Measurements from ENCODE around the gene INMT.
A peak's percentile ranks its signal among the peaks of the same experiment; 100 is the strongest.

INMT gene

DNA sequence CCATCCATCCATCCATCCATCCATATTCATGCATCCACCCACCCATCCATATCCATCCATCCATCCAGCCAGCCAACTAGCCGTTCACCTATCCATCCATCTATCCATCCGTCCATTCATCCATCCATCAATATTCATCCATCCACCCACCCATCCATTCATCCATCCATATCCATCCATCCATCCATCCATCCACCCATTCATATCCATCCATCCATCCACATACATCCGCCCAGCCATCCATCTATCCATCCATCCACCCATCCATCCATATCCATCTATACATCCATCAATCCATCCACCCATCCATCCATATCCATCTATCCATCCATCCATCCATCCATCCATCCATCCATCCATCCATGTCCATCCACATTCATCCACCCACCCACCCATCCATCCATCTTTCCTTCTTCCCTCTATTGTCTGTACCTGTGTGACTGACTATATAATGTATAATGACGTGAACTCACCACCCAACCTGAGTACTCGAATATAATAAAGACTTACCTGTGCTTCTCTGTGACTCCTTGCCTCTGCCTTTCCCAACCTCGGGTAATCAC lies 2.5 kb downstream of the INMT start:
- no peak for DNase-seq

DNA sequence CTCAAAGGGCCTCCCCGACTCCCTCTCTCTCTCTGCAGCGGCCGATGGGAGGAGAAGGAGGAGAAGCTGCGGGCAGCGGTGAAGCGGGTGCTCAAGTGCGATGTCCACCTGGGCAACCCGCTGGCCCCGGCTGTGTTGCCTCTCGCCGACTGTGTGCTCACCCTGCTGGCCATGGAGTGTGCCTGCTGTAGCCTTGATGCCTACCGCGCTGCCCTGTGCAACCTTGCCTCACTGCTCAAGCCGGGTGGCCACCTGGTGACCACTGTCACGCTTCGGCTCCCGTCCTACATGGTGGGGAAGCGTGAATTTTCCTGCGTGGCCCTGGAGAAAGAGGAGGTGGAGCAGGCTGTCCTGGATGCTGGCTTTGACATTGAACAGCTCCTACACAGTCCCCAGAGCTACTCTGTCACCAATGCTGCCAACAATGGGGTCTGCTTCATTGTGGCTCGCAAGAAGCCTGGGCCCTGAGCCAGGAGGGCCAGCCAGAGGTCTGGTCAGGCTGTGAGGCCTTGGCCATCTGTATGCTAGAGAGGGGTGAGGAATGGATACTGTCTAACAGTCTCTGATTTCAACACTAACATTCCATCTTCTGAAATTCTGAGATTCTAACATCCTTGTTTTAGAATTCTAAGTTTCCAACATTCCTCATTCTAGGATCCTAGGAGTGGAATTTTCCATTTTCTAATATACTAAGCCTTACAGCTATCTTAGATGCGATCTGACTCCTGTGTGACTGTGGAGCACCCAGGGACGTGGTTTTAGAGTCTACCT lies 3.6 kb downstream of the INMT start:
- DNase-seq: peak; percentile 28

DNA sequence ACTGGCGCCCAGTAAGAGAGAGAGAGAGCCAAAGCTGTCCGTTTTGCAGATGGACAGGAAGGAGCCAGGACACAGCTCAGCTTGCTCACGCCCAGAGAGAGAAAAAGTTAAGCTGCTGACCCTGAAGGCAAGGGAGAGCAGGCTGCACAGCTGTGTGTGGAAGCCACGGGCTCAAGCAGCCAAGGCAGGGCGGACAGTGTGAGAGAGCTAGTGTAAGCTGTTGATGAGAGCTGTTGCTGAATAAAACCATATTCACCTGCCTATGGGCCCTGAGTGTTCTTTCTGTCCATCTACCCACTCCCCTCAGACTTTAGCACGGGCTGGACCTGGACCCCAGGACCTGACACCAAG lies 5.4 kb downstream of the INMT start:
- DNase-seq: no peak

DNA sequence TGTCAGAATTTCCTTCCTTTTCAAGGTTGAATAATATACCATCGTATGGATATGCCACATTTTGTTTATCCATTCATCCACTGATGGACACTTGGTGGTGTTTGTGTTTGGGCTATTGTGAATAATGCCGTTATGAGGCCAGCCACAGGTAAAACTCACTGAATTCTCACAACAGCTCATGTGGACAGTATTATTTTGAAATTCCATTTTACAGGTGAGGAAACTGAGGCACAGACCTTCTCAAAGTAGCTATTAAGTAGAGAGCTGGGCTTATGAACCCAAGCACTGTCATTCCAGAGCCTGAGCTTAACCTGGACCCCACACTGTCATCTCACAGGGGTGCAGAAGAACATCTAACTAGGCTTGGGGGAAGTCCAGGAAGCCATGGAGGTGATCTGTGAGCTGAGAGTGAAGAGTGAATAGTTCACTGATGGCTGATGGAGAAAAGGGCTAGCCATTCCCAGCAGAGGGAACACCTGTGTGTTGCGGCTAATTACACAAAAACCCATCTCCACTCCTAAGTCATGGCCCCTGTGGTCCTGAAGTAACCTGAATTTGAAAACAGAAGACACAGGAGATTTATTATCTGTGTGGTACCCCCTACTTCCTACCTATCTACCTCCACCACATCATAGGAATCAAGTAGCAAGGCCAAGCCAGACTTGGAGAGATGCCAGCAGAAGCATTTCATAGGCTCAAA lies 8.7 kb downstream of the INMT start:
- DNase-seq: no peak

DNA sequence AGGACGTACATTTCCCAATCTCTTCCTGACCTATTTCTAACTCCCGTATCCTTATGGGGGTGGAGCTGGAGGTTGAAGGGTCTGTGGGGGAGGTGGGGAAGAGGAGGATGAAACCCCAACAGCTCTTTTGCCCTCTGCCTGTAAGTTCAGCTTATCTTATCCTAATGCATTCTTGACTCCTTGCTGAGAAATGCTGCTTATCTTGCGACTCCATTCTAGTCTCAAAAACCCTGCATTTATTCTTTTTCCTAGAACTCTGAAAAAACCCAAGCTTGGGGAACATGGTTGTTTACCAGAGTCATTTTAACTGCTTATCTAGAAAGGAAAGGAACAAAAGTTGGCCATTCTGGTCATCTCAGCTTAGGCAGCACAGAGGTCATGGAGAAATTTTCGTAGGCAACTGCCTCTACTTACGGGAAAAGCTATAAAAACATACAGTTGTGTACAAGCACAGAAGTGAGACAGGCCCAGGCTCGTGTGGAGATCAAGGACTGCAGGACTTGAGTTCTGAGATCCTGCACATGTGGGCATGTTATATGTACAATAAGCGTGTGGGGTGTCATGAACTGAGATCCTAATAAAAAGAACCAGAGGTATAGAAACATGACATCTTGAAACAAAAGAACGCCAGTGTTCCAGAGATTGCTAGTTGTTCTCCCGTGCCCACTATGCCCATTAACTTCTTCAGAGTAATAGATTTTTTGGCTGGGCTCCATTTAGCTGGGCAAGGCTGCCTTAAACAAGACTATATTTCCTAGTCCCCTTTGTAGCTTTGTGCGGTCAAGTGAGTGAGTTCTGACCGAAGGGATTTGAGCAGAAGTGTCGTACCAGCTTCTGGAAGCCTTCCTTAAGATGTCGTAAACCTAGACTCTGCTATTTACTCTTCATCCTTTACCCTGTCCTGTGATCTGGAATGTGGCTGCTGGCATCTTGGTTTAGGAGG lies 9.6 kb downstream of the INMT start:
- DNase-seq: no peak

DNA sequence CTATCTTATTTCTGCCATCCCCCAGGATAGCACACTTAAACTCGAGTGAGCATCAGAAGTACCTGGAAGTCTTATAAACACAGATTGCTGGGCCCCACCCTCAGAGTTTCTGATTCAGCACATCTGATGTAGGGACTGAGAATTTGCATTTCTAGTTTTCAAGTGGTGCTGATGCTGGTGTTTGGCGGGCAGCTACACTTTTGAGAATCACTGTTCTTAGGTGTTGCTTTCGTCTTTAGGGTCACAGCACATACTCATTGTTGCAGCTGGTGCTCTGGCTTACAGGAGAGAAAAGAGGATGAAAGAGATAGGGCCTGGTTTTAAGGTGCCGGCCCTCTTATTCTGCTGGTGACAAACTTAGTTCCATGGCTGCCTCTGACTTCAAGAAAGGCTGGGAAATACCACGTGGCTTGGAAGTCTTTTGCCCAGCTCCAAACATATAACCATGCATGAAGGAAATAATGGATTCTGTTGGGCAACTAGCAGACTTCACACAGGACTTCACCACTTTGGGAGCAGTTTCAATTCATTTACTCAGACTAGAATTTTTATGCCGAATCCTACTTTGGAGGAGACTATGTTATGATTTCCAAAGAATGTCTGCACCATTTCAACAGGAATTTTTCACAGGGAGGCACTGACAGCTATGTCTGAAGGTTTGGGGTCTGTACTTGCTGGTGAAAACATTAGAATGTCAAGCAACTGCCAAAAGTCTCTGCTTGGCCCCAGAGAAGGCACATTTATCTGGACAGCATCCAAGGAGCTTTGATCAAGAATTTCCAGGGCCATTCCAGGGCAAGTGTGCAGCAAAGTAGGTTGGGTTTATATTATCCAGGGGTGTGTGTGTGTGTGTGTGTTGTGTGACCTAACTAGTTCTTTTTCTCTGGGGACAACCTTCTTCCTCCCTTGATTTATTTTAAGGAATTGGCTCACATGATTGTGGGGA lies 12.4 kb downstream of the INMT start:
- peak; percentile 80 for DNase-seq

DNA sequence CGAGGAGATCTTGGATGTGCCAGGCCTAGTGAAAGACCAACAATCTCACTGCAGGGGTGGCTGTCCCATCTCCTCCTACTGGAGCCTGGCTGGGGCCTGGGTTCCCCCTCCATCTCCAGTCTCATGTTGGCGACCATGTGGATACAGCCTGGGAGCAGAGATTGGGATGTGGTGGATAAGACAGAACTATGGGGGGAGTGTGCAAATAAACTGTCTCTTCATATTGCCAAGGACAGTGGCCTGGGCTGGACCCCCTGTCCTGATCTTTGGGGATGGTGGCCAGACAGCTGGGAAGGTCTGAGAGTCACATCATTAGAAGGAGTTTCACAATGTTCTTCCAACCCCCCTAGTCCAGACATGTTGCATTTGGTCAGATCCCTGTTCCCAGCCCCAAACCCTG lies 13.5 kb downstream of the INMT start:
- DNase-seq: no peak

DNA sequence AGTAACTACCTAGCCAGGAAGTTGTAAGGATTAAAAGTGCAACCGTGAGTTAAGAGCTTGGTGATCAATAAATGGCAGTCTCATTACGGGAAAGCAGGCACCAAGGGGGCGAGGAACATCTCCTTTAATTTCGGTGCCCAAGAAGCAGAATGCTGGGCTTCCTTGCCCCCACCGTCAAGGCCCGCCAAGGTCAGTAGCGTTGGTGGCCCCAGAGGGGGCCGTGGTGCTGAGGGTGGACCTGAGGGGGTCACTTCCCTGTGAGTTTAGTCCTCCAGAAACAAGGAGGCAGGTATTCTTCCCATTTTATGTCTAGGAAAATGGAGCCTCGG lies 18.9 kb downstream of the INMT start:
- no peak for DNase-seq

DNA sequence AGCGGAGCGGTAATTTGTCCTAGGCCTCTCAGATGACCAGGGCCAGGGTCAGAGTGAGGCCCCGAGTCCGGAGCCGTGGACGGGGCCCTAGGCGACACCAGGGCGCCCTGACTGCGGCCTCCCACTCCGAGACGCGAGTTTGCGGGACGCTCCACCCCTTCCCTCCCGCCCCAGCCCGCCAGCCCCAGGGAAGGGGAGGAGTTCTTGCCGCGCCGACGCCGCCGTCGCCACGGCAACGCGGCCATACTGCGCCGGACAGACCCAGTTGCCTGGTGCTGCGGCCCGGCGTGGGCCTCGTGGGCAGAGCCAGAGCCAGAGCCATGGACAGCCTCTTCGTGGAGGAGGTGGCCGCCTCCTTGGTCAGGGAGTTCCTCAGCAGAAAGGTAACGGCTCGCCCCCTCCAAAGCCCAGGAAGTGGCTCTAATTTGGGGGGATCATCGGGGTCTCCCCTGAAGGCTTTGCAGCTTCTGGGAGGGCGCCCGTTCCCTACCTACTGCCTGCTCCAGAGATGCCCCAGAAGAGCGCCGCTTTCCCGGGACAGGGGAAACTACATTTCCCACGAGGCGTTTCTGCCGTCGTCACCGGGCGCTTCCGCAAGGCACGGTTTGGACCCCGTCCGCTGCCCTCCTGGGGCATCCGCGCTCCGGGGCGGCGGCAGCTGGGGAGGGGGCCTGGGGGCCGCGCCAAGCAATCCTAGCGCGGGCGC lies 19.4 kb downstream of the INMT start, which contains the start of gene MINDY4:
TSS of gene MINDY4 (plus strand) at position 244 of the 706 bp plus-strand sequence. CDS start at position 321, 77 bp downstream.
- DNase-seq: peak; percentile 76

DNA sequence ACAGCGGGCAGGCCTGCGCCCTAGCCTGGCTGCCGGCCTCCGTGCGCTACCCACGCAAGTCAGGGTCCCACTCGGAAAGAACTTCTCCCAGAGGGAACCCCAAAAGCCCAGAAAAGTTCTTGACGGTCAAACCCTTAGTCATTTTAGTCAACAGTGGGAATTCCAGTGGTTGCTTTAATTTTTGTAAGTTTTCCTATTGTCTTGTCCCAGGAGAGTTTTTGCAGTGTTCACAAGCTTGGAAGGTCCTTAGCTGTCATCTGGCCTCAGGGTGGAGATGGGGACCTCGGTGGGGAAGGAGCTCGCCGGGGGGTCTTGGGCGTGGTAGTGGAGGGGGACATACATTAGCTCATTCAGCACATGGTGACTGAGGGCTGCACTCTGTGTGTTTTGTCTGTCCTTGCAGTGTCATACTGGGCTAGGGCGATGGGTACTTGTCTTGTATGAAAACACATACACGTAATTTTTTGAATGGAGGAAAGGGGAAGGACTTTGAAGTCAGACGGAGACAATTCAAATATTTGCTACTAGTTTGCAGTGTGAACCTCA lies 20.0 kb downstream of the INMT start:
- peak; percentile 20 for DNase-seq

DNA sequence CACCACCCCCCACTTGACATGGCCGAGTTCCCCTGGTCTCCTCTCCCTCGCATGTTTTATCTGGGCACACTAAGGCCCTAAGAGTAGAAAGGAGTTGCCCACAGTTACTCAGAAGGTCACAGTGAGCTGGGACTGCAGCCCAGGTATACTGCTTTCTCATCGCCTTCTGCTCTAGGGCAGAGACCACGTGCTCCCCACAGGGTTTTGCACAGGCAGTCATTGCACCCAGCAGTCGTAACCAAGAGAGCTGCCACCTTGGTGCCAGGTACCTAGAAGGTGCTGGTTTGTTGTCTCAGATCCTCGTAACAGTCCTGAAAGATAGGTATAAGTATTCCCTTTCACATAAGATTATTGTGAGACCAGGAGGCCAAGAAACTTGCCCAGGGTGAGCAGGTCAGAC lies 21.0 kb downstream of the INMT start:
- no peak for DNase-seq

DNA sequence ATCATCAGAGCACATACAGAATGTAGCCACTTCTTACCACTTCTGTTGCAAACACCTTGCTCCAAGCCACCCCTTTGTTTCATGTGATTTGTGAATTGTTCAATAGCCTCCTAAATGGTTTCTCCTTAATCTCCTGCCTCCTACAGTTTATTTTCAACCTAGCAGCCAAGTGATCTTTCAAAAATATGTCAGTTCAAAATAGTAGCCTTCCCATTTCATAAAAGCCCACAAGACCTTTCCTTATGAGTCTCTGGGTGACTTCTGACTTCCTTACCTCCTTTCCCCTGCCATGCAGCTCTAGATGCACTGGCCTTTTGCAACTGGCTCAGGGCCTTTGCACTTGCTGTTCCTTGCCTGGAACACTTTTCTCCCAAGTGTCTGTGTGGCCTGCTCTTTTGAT lies 24.1 kb downstream of the INMT start:
- DNase-seq: no peak

DNA sequence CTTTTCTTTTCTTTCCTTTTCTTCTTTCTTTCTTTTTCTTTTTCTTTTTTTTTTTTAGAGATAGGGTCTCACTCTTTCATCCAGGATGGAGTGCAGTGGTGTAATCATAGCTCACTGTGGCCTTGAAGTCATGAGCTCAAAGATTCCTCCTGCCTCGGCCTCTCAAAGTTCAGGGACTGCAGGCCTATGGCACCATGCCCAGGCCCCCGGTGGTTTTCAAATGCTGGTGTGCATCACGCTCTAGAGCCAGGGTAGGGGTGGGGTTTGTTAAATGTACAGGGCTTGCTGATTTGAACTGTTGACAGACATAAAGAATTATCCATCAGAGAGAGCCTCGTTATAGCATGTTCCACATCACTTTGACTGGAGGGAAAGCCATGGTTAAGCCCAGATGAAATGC lies 25.0 kb downstream of the INMT start:
- DNase-seq: no peak

DNA sequence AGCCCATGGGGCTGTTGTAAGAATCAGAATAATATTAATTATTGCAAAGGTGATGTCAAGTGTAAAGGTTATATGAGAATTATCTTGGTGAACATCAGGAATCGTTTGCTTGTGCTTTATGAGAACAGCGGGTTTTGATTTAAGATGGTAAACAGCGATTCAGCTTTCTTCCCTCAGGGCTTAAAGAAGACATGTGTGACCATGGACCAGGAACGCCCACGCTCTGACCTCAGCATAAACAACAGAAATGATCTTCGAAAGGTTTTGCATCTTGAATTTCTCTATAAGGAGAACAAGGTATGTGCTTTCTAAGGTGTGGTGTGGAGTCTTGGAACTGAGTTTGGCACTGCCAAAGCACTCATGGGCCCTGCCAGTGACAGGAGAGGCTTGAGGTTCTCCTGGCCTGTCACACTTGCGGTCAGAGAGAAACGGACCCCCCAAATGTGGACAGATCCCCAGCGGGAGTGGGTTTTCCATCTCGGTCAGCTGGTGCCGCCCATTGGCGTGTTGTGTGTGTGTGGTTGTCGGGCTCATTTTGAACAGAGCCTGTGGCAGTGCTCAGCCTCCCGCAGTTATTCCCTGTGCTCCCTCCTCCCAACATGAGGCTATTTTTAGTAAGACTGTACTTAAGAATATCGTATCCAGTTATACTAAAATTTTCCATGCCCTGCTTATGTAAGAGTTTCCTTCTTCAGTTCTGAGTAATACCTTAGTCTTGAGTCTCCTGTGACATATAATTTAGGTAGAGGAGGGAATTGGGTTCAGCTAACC lies 26.5 kb downstream of the INMT start:
- DNase-seq: peak; percentile 40

DNA sequence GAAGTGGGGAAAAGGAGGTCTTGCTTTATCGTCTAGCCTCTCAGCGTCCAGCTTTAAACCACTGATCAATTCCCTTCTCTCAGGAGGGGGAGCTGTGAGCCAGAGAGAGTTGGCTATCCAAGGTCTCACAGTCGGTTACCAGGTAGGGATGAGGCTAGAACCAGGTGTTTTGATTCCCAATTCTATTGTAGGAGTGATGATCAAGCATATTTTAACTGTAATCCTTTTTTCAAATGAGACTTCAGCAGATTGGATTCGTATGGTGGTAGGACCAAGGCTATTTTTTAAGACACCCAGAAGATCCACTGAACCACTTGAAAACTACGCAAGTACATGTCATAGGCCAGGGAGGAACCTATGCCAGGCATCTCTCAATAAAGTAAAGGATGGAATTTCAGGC lies 27.6 kb downstream of the INMT start:
- DNase-seq: no peak

DNA sequence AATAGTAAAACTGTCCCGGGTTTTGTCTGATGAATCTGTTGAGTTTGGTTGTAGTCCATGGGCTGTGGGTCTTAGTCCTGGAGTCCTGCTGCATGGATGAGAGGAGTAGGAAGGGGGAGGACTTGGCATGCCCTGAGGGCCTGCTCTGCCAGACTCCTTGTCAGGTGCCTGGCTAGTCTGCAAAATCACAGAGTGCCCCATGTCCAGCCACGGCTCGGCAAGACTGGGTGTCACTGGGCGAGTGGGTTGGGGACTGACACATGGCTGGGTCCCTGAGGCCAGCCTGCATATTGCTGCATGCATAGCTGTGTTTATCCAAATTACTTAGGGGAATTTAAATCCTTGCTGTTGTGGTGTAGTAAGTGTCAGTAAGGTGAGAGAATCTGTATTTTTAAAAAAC lies 29.0 kb downstream of the INMT start:
- no peak for DNase-seq

DNA sequence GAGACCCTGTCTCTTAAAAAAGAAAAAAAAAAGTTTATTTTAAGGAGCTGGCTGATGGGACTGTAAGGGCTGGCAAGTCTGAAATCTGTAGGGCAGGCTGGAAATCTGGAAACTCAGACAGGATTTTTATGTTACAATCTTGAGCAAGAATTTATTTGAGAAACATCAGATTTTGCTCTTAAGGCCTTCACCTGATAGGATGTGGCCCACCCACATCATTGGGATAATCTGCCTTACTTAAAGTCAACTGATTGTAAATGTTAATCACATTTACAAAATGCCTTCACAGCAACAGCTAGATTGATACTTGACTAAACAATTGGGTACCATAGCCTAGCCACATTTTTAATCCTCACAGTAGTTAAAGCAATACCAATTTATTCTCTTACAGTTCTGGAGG lies 30.8 kb downstream of the INMT start:
- DNase-seq: no peak

DNA sequence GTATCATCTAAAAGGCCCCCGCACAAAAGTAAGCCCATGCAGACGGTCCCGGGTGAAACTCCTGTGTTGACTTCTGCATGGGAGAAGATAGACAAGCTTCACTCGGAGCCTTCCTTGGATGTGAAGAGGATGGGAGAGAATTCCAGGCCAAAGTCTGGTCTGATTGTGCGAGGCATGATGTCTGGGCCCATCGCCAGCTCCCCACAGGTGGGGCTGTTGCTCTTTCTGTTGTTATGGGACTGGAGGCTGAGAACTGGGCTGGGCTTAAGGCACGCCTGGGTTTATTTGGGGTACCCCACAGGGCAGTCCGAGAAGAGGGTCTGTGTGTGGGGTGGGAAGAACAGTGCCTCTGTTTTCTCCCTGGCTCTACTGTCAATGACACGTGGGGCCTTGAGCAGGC lies 33.9 kb downstream of the INMT start:
- DNase-seq: no peak

DNA sequence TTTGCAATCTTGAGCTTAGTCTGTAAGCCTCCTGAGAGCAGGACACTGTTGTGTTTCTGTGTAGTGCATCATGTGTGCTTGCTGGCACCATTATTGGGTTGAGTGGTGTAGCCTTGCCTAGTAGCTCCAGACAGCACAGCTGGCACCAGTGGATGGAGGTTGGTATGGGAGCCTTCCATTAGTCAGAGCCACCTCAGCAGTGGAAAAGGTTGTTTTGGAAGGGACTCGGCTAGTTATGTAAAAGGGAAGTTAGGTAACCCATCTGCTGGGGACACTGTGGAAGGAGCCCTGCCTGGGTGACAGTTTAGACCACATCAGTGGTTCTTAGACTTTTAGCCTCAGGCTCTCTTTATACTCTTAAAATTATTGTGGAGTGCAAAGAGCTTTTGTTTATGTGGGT lies 35.6 kb downstream of the INMT start:
- DNase-seq: no peak
